Measurements from ENCODE around the gene CELF6.

DNA sequence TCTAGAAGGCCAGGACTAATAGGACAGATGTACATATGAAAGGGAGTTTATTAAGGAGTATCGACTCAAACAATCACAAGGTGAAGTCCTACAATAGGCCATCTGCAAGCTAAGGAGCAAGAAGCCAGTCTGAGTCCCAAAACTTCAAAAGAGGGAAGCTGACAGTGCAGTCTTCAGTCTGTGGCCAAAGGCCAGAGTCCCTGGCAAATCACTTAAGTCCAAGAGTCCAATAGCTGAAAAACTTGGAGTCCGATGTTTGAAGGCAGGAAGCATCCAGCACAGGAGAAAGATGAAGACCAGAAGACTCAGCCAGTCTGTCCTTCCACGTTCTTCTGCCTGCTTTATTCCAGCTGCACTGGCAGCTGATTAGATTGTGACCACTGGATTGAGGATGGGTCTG lies 11.1 kb upstream of the CELF6 start:
- TF ChIP-seq POLR2A (IDR thresholded peaks at IDR 0.05): no peak
- TF ChIP-seq, protein P1, sequence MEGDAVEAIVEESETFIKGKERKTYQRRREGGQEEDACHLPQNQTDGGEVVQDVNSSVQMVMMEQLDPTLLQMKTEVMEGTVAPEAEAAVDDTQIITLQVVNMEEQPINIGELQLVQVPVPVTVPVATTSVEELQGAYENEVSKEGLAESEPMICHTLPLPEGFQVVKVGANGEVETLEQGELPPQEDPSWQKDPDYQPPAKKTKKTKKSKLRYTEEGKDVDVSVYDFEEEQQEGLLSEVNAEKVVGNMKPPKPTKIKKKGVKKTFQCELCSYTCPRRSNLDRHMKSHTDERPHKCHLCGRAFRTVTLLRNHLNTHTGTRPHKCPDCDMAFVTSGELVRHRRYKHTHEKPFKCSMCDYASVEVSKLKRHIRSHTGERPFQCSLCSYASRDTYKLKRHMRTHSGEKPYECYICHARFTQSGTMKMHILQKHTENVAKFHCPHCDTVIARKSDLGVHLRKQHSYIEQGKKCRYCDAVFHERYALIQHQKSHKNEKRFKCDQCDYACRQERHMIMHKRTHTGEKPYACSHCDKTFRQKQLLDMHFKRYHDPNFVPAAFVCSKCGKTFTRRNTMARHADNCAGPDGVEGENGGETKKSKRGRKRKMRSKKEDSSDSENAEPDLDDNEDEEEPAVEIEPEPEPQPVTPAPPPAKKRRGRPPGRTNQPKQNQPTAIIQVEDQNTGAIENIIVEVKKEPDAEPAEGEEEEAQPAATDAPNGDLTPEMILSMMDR (IDR thresholded peaks at IDR 0.05): no peak

All from sigmoid colon (tissue), 3 donors.